Activated CD8-positive, alpha-beta T cell treated with anti-CD3 and anti-CD28 coated beads for 36 hours (primary cell): ENCODE data around the gene ZNF385B. TPM values are rescaled to one million over a fixed set of nuclear protein-coding genes. Genes with fewer than 3 reads are reported as not detected.

Experiments used
- ATAC-seq: fragments of 200-7000 bp; cut with Tn5 transposase; one replicate; pipeline ENCODE4 v1.10.0; 2021; ENCODE audit warnings: mild to moderate bottlenecking, moderate library complexity
- CTCF ChIA-PET: fragments of 350-600 bp; sonication (Branson Sonifier 250); formaldehyde crosslinking; loops from one replicate; lab custom pipeline; 2021; ENCODE audit warnings: antibody characterized with exemption; lab: Charles Lee
- POLR2A ChIA-PET: fragments of 350-600 bp; sonication (Branson Sonifier 250); formaldehyde crosslinking; loops from one replicate; lab custom pipeline; 2021; ENCODE audit warnings: antibody characterized with exemption; lab: Charles Lee
- DNase-seq: peaks from one replicate; pipeline ENCODE4 v3.0.0-alpha.2; 2020
- H3K27ac Mint-ChIP-seq: one replicate; pipeline ENCODE4 v1.8.0; 2021; ENCODE audit warnings: mild to moderate bottlenecking, mixed read lengths
- H3K27me3 Mint-ChIP-seq: one replicate; pipeline ENCODE4 v1.8.0; 2021; ENCODE audit warnings: mixed read lengths
- H3K36me3 Mint-ChIP-seq: one replicate; pipeline ENCODE4 v1.8.0; 2021; ENCODE audit warnings: low read depth, mixed read lengths
- H3K4me1 Mint-ChIP-seq: one replicate; pipeline ENCODE4 v1.8.0; 2021; ENCODE audit warnings: low read depth, mixed read lengths
- H3K4me3 Mint-ChIP-seq: one replicate; pipeline ENCODE4 v1.8.0; 2021; ENCODE audit warnings: mild to moderate bottlenecking, moderate library complexity, mixed read lengths
- H3K9me3 Mint-ChIP-seq: one replicate; pipeline ENCODE4 v1.8.0; 2021; ENCODE audit warnings: mixed read lengths
- CTCF ChIP-seq: fragments of 200-600 bp; IDR thresholded peaks from one replicate; pipeline ENCODE4 v1.8.0; 2022; ENCODE audit warnings: antibody characterized with exemption, mild to moderate bottlenecking
- intact Hi-C: fragments of 100-400 bp; cut with micrococcal nuclease; formaldehyde crosslinking; loops from one replicate; pipeline ENCODE4 v1.10.0; 2022
- total RNA-seq, 2 experiments: library from RNA; stranded (reverse); gene quantifications; one replicate each; pipeline ENCODE4 v1.2.3, GENCODE V29; 2021

Gene ZNF385B
- total RNA-seq, 2 experiments from 2014 or later = not detected

- Mint-ChIP-seq H3K27ac (no peak overlapping the region), H3K4me3 (no peak overlapping the region), H3K36me3 (no peaks in the 10 kb centered on the region), H3K4me1 (no peaks in the 10 kb centered on the region), H3K9me3 (no peaks in the 10 kb centered on the region), H3K27me3 (no peaks in the 10 kb centered on the region)
- DNase-seq = no peak
- no peak for ATAC-seq
- ChIA-PET POLR2A (no interaction called here), CTCF (no interaction called here)
- TF ChIP-seq CTCF = no peak
- intact Hi-C loops = no loop called here
Measured at GRCh38 chr2:179692043-179692442, 169.4 kb downstream of the ZNF385B start.

GRCh38 chr2:179691235-179691634, 170.2 kb downstream of the ZNF385B start:
- CTCF ChIA-PET = no interaction called here
- Mint-ChIP-seq H3K27me3 (no peaks in the 10 kb centered on the region), H3K4me1 (no peaks in the 10 kb centered on the region)

GRCh38 chr2:179686718-179687342, 174.6 kb downstream of the ZNF385B start:
- TF ChIP-seq CTCF = no peak
- no peak overlapping the region for H3K27ac Mint-ChIP-seq
- no peaks in the 10 kb centered on the region for H3K36me3 Mint-ChIP-seq
- no peaks in the 10 kb centered on the region for H3K4me1 Mint-ChIP-seq
- POLR2A ChIA-PET = no interaction called here
- DNase-seq = no peak
- intact Hi-C loops = no loop called here
- CTCF ChIA-PET = no interaction called here
- H3K27me3 Mint-ChIP-seq = no peaks in the 10 kb centered on the region
- no peaks in the 10 kb centered on the region for H3K9me3 Mint-ChIP-seq
- H3K4me3 Mint-ChIP-seq = no peak overlapping the region
- ATAC-seq = no peak

More at GRCh38 chr2:179691235-179691634, 170.2 kb downstream of the ZNF385B start:
- no peak for ATAC-seq
- DNase-seq = no peak
- POLR2A ChIA-PET = no interaction called here
- Mint-ChIP-seq H3K36me3 (no peaks in the 10 kb centered on the region), H3K4me3 (no peak overlapping the region), H3K27ac (no peak overlapping the region), H3K9me3 (no peaks in the 10 kb centered on the region)
- intact Hi-C loops = no loop called here
- TF ChIP-seq CTCF = no peak

GRCh38 chr2:179686069-179686468, 175.3 kb downstream of the ZNF385B start:
- H3K27me3 Mint-ChIP-seq = no peaks in the 10 kb centered on the region
- H3K4me1 Mint-ChIP-seq = no peaks in the 10 kb centered on the region
- H3K4me3 Mint-ChIP-seq = no peak overlapping the region
- ATAC-seq (no peak), DNase-seq (no peak)
- CTCF ChIA-PET = no interaction called here
- POLR2A ChIA-PET = no interaction called here
- no peaks in the 10 kb centered on the region for H3K9me3 Mint-ChIP-seq
- intact Hi-C loops = no loop called here
- H3K27ac Mint-ChIP-seq = no peak overlapping the region
- no peak for TF ChIP-seq CTCF
- no peaks in the 10 kb centered on the region for H3K36me3 Mint-ChIP-seq

- ChIA-PET POLR2A (no interaction called here), CTCF (no interaction called here)
- Mint-ChIP-seq H3K27me3 (no peaks in the 10 kb centered on the region), H3K4me3 (no peak overlapping the region), H3K36me3 (no peaks in the 10 kb centered on the region), H3K4me1 (no peaks in the 10 kb centered on the region), H3K9me3 (no peaks in the 10 kb centered on the region), H3K27ac (no peak overlapping the region)
- TF ChIP-seq CTCF = no peak
- ATAC-seq = no peak
- intact Hi-C loops = no loop called here
- DNase-seq = no peak
Measured at GRCh38 chr2:179685146-179685545, 176.3 kb downstream of the ZNF385B start.
